CD4-positive, alpha-beta T cell treated with Interleukin-1 beta for 1 hour (primary cell): ENCODE measurements around the gene PROM2.

Experiments used
- DNase-seq, 2 donors: peaks; one replicate each; pipeline ENCODE4 v3.0.0-alpha.2; 2020 to 2022

PROM2 gene

GRCh38 chr2:95308426-95308990 lies 34.3 kb downstream of the PROM2 start:
- no peak for DNase-seq

GRCh38 chr2:95309599-95309998 lies 35.4 kb downstream of the PROM2 start:
- no peak for DNase-seq

- DNase-seq = no peak
These were observed 36.0 kb downstream of the PROM2 start for GRCh38 chr2:95310216-95310615.

GRCh38 chr2:95310651-95311050 lies 36.4 kb downstream of the PROM2 start:
- DNase-seq = no peak

- no peak for DNase-seq
These were observed 37.7 kb downstream of the PROM2 start for GRCh38 chr2:95311815-95312542.

- no peak for DNase-seq
These were observed 38.4 kb downstream of the PROM2 start for GRCh38 chr2:95312543-95313201.

GRCh38 chr2:95313296-95314131 lies 39.3 kb downstream of the PROM2 start:
- DNase-seq = no peak

- no peak for DNase-seq
These were observed 40.3 kb downstream of the PROM2 start for GRCh38 chr2:95314598-95314963.

GRCh38 chr2:95314964-95315611 lies 40.8 kb downstream of the PROM2 start:
- DNase-seq = no peak

- no peak for DNase-seq
These were observed 41.7 kb downstream of the PROM2 start for GRCh38 chr2:95315801-95316411.

- no peak for DNase-seq
These were observed 42.3 kb downstream of the PROM2 start for GRCh38 chr2:95316466-95317122.

- no peak for DNase-seq
These were observed 42.9 kb downstream of the PROM2 start for GRCh38 chr2:95317123-95317500.

GRCh38 chr2:95317665-95318425 lies 43.6 kb downstream of the PROM2 start:
- DNase-seq = no peak

GRCh38 chr2:95318431-95319220 lies 44.4 kb downstream of the PROM2 start:
- no peak for DNase-seq

GRCh38 chr2:95319481-95320343 lies 45.5 kb downstream of the PROM2 start:
- no peak for DNase-seq

GRCh38 chr2:95320344-95320712 lies 46.1 kb downstream of the PROM2 start:
- no peak for DNase-seq

GRCh38 chr2:95320986-95321767 lies 46.9 kb downstream of the PROM2 start:
- DNase-seq = no peak

GRCh38 chr2:95323347-95324155 lies 49.3 kb downstream of the PROM2 start:
- DNase-seq = no peak
